Activated T-cell treated with anti-CD3 and anti-CD28 coated beads for 24 hours (primary cell): ENCODE data around the gene SLCO2B1.

ENCODE experiments used
- DNase-seq: peaks from one replicate; pipeline ENCODE4 v3.0.0-alpha.2; 2020; ENCODE audit warnings: low read depth

The SLCO2B1 gene

GRCh38 chr11:75161506-75162095 lies 10.7 kb downstream of the SLCO2B1 start:
- no peak for DNase-seq

GRCh38 chr11:75162954-75163353 lies 12.0 kb downstream of the SLCO2B1 start:
- DNase-seq, result no peak

DNA sequence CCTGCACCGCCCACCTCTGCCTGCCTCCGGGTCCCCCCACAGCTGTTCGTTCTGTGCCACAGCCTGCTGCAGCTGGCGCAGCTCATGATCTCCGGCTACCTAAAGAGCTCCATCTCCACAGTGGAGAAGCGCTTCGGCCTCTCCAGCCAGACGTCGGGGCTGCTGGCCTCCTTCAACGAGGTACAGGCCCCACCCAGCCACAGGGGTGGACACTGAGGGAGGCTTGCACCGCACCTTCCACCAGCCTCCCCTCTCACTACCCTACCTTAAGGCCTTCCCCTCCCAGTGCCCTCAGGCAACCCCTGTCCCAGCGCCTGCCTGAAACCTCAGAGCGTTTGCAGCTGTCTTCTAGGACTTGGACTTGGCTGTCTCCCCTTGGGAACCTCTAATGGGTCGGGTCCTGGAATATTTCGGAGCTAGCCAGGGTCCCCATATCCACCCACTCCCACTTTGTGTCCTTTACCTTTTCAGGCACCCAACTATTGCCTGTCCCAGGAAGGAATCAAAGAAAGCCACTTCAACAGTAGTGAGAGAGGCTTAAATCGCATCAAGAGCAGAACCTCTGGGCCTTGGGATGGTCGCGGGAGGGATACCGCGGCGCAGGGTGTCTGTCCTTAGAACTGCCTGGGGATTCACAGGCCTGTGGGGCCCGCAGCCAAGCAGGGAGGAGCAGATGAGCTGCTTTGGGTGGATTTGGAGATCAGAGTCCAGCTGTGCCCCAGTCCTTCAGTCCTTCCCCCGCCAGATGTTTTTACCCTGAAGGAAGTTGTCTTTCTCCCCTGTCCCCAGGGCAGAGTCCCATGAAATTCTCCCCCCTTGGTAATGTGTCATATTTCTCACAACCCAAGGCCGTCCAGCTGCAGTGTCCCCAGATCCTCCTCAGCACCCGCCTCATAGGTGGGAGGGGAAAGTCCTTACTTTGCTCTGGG lies 13.3 kb downstream of the SLCO2B1 start:
- DNase-seq, result no peak

GRCh38 chr11:75165721-75166120 lies 14.8 kb downstream of the SLCO2B1 start:
- DNase-seq, result no peak

- no peak for DNase-seq
Measured at GRCh38 chr11:75166791-75167190, 15.9 kb downstream of the SLCO2B1 start.

- DNase-seq, result no peak
Measured at GRCh38 chr11:75167617-75168016, 16.7 kb downstream of the SLCO2B1 start.

GRCh38 chr11:75169101-75169885 lies 18.4 kb downstream of the SLCO2B1 start:
- DNase-seq, result no peak

DNA sequence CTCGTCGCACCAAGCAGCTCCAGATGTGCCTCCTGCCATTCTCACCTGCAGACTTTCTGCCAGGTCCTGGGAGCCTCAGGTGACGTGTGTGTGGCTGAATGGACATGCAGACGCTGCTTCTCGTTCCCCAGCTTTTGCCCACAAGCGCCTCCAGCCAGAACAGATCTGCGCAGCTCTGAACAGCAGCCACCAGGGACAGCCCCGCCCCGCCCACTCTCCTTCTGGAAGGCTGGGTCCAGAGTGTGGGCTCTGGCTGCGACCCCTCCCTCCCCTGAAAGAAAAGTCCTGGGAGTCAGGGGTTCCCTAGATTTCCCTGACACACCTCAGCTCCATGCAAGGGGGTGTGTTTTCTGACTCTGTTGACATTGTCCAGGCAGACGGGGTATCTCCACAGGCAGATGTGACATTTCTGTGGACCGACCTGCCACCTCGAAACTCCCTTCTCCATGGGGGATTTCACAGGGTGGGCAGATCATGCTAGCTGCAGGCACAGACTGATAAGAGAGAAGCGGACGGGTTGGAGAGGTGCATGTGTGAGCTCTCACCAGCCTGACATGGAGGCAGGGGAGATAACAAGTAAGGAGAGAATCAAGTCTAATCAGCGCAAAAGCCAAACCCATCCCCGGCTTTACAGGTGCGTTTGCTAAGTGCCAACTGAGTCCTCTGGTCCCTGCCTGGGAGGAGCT lies 19.8 kb downstream of the SLCO2B1 start:
- DNase-seq, result no peak

DNA sequence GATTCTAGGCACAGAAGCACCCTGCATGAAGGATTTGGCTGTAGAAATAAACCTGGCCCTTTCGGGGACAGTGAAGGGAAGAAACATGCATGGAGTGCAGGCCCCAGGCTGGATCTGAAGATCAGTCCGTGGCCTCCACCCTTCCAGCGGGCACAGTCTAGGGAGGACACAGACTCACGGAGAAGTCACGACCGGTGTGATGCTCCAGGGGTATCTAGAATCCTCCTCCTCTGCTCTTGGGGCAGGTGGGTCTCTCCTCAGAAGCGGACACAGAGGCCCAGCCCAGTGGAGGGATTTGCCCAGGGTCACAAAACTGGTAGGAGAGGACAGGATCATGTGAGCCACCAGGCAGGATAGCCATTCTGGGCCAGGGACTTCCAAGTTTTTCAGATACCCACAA lies 22.4 kb downstream of the SLCO2B1 start:
- DNase-seq, result no peak

DNA sequence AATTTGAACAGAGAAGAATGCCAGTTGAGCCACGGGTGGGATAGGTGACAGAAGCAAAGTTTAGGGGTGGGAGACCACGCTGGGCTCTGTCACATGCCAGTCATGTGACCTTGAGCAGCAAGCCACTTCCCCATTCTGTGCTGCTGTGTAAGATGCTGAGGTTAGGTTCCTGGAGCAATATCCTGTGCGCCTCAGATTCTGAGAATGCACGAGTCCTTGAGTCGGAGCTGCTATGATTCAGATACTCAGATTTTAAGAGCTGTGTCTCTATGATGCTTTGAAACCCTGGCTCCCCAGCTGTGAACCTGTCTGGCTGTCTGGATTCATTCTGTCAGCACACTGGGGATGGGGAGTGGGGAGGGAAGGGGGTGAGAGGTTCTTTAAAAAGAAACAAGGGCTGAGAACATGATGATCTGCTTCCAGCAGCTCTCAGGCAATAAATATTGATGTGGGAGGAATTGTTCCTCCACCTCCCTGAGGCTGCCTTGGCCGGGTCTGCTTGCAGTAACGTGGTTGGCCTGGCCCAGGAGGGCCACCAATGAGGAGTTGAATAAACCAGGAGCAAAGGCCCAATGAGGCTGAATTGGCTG lies 24.0 kb downstream of the SLCO2B1 start:
- no peak for DNase-seq

DNA sequence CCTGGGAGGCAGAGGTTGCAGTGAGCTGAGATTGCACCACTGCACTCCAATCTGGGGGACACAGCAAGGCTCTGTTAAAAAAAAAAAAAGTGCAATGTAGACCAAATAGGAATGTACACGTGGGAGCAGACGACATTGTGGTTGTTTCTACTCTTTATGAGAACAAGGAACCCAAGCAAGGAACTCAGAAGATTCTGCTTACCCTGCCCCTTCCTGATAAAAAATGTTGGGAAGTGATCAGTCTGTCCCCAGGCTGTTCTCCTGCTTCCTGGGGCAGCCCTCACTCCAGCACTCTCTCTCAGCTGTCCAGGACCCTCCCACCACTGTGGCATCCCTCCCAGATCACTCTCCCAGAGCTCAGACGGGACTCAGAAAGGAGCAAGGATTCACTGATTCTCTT lies 31.8 kb downstream of the SLCO2B1 start:
- no peak for DNase-seq

DNA sequence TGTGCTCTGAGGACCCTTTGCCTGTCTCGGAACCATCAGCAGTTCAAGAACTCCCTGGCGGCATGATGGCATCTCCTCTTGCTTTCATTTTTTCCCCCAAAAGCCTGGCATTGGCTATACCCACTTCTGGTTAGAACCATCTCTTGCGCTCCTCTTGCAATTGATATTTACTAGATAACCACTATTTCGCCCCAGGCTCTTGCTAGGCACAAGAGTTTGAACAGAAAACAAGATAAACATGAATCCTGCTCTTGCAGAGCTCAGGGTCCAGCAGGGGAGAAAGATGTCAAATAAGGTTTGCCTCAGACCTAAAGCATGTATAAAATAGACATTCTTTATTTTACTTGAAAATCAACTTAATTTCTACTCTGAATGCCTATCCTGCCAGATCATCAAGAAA lies 33.1 kb downstream of the SLCO2B1 start:
- no peak for DNase-seq

- no peak for DNase-seq
Measured at GRCh38 chr11:75184757-75185425, 34.0 kb downstream of the SLCO2B1 start.

- DNase-seq, result no peak
Measured at GRCh38 chr11:75185866-75186265, 35.0 kb downstream of the SLCO2B1 start.

DNA sequence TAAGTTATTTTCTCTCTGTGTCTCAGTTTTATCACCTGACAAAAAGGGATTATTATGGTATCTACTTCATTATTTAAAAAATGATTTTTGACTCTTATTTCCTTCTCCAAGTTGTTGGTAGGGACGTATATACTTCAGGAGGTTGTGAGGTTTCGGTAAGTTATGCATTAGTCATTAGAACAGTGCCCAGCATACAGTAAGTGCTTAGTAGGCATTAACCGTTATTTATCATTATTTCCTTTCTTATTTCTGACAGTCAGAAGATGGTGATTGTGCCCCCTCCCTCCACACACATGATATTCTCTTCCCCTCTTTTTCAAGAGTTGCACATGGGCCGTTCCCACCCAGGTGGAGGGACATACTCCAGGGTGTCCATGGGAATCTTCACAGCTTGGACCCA lies 36.1 kb downstream of the SLCO2B1 start:
- DNase-seq, result no peak

- no peak for DNase-seq
Measured at GRCh38 chr11:75188671-75189070, 37.8 kb downstream of the SLCO2B1 start.

DNA sequence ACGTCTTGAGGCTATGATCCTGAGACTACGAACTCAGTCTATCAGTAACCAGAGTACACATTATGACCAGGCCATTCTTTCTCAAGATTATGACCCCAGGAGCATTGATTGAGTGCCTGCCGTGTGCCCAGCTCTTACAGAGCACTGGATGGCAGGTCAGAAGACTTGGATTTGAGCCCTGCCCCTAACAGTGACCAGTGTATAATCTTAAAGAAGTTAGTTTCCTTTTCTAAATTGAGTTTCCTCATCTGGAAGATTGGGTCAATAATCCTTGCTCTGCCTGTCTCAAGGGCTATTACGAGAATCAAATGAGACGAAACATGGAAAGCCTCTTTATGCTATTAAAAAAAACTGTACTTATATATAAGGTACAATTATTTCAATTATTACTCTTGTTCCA lies 38.2 kb downstream of the SLCO2B1 start:
- DNase-seq, result no peak

GRCh38 chr11:75189911-75190310 lies 39.0 kb downstream of the SLCO2B1 start:
- DNase-seq, result no peak

GRCh38 chr11:75190652-75191329 lies 39.9 kb downstream of the SLCO2B1 start:
- DNase-seq, result no peak

DNA sequence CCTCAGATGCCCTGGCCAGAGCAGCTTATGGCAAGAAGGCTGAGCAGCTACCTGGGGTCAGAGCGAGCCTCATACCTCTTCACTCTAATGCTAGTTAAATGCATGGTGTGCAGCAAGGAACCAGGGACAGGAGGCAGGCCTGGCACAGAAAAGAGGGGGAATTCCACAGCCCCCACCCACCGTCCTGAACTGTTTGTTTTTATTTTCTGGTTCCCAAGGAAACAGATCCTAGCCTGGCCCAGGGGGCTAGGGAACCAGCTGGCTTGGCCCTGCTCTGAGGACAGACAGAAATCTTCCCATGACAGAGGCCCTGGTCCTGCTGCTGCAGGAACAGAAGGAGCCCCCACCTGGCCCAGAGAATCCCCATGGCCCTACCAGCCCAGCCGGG lies 40.4 kb downstream of the SLCO2B1 start:
- DNase-seq, result no peak

DNA sequence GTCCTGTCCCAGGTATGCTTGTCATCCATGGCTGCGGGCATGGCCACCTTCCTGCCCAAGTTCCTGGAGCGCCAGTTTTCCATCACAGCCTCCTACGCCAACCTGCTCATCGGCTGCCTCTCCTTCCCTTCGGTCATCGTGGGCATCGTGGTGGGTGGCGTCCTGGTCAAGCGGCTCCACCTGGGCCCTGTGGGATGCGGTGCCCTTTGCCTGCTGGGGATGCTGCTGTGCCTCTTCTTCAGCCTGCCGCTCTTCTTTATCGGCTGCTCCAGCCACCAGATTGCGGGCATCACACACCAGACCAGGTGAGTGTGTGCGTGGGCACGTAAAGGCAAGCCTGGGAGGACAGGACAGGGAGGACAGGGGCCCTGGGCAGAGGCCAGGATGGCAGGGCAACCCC lies 42.4 kb downstream of the SLCO2B1 start:
- no peak for DNase-seq
